ENCODE measurements around the gene COX14.
"Not testable (repeated sequence)": the region's sequence is repeated elsewhere in the genome, so short reads cannot be mapped to it uniquely, and the experiment has no call there.

COX14 gene

GRCh38 chr12:50077099-50077498 is 34.9 kb upstream of the COX14 start:
- Mint-ChIP-seq H3K27me3 (peaks cover 35% of the 10 kb centered on the region), H3K27ac (no peak overlapping the region), H3K4me3 (no peak overlapping the region), H3K36me3 (no peaks in the 10 kb centered on the region), H3K4me1 (no peaks in the 10 kb centered on the region), H3K9me3 (no peaks in the 10 kb centered on the region)
- CTCF ChIA-PET = interaction anchor here (0.9 to 13.7 kb wide), 5 partner anchors 8 to 110 kb away, joined by 3 to 232 read pairs (median 5); partner anchors contain the start of gene SMARCD1
- DNase-seq = no peak

GRCh38 chr12:50078281-50078680 is 33.8 kb upstream of the COX14 start:
- Mint-ChIP-seq H3K4me3 (no peak overlapping the region), H3K27ac (no peak overlapping the region), H3K27me3 (peaks cover 31% of the 10 kb centered on the region), H3K36me3 (no peaks in the 10 kb centered on the region), H3K4me1 (no peaks in the 10 kb centered on the region), H3K9me3 (no peaks in the 10 kb centered on the region)
- DNase-seq = no peak
- CTCF ChIA-PET = interaction anchor here (0.7 to 1.5 kb wide), 2 partner anchors 33 to 206 kb away, joined by 3 to 6 read pairs; partner anchors contain the start of gene COX14

- no peak for DNase-seq
- Mint-ChIP-seq H3K36me3 (no peaks in the 10 kb centered on the region), H3K4me1 (peaks cover 7% of the 10 kb centered on the region), H3K27me3 (peaks cover 30% of the 10 kb centered on the region), H3K4me3 (no peak overlapping the region), H3K9me3 (no peaks in the 10 kb centered on the region), H3K27ac (no peak overlapping the region)
- CTCF ChIA-PET = interaction anchor here (1.2 kb wide), 1 partner anchor 40 kb away, joined by 3 read pairs; no protein-coding TSS in a partner anchor
These were observed 32.3 kb upstream of the COX14 start for GRCh38 chr12:50079771-50080170.

GRCh38 chr12:50081096-50081808 is 30.8 kb upstream of the COX14 start:
- Mint-ChIP-seq H3K27me3 (peaks cover 20% of the 10 kb centered on the region), H3K4me1 (peaks cover 17% of the 10 kb centered on the region), H3K36me3 (no peaks in the 10 kb centered on the region), H3K9me3 (no peaks in the 10 kb centered on the region), H3K4me3 (no peak overlapping the region), H3K27ac (no peak overlapping the region)
- CTCF ChIA-PET = interaction anchor here (1.0 to 3.4 kb wide), 3 partner anchors 11 to 114 kb away, joined by 3 to 21 read pairs (median 7); no protein-coding TSS in a partner anchor
- no peak for DNase-seq

- Mint-ChIP-seq H3K9me3 (no peaks in the 10 kb centered on the region), H3K36me3 (peaks cover 7% of the 10 kb centered on the region), H3K4me1 (peaks cover 25% of the 10 kb centered on the region), H3K27me3 (peaks cover 16% of the 10 kb centered on the region), H3K27ac (no peak overlapping the region), H3K4me3 (no peak overlapping the region)
- CTCF ChIA-PET = interaction anchor here (0.9 to 5.6 kb wide), 7 partner anchors 8 to 116 kb away, joined by 3 to 40 read pairs (median 7); partner anchors contain the start of gene COX14
- DNase-seq = no peak
These were observed 29.4 kb upstream of the COX14 start for GRCh38 chr12:50082644-50083043.

GRCh38 chr12:50083301-50083700 is 28.7 kb upstream of the COX14 start:
- Mint-ChIP-seq H3K9me3 (no peaks in the 10 kb centered on the region), H3K4me3 (peak overlapping the region; percentile 55), H3K27ac (peak overlapping the region; percentile 64), H3K4me1 (peaks cover 25% of the 10 kb centered on the region), H3K27me3 (peaks cover 9% of the 10 kb centered on the region), H3K36me3 (peaks cover 7% of the 10 kb centered on the region)
- CTCF ChIA-PET = interaction anchor here (0.9 to 5.6 kb wide), 6 partner anchors 9 to 93 kb away, joined by 3 to 40 read pairs (median 12); partner anchors contain the start of genes COX14 and GPD1
- DNase-seq = no peak

GRCh38 chr12:50084409-50084774 is 27.6 kb upstream of the COX14 start:
- Mint-ChIP-seq H3K4me1 (peaks cover 30% of the 10 kb centered on the region), H3K27ac (peak overlapping the region; percentile 95), H3K4me3 (peak overlapping the region; percentile 92)
- not testable (repeated sequence) for H3K27me3 Mint-ChIP-seq, DNase-seq, H3K36me3 Mint-ChIP-seq, H3K9me3 Mint-ChIP-seq
- CTCF ChIA-PET = interaction anchor here (0.8 to 5.6 kb wide), 11 partner anchors 8 to 117 kb away, joined by 3 to 40 read pairs (median 5); partner anchors contain the start of genes COX14 and GPD1

- Mint-ChIP-seq H3K27ac (peak within 1 kb of the TSS; percentile 95), H3K9me3 (no peaks in the 10 kb centered on the region), H3K4me3 (peak within 1 kb of the TSS; percentile 92), H3K4me1 (peaks cover 30% of the 10 kb centered on the region), H3K27me3 (peaks cover 6% of the 10 kb centered on the region), H3K36me3 (peaks cover 12% of the 10 kb centered on the region)
- DNase-seq = peak; percentile 88
- CTCF ChIA-PET = interaction anchor here (0.8 to 5.6 kb wide), 13 partner anchors 9 to 117 kb away, joined by 3 to 40 read pairs (median 5); partner anchors contain the start of genes COX14 and GPD1
These were observed 27.0 kb upstream of the COX14 start, which contains the start of gene SMARCD1 for GRCh38 chr12:50084775-50085614. Gene SMARCD1, plus strand, starts transcription at chr12:50085342. Its CDS starts 28 bp downstream, at chr12:50085370.

- Mint-ChIP-seq H3K36me3 (peaks cover 16% of the 10 kb centered on the region), H3K27me3 (peaks cover 6% of the 10 kb centered on the region), H3K27ac (peak overlapping the region; percentile 86), H3K4me3 (peak overlapping the region; percentile 92), H3K9me3 (no peaks in the 10 kb centered on the region), H3K4me1 (peaks cover 30% of the 10 kb centered on the region)
- CTCF ChIA-PET = interaction anchor here (0.8 to 5.6 kb wide), 11 partner anchors 9 to 308 kb away, joined by 3 to 40 read pairs (median 5); partner anchors contain the start of gene COX14
- no peak for DNase-seq
These were observed 26.4 kb upstream of the COX14 start for GRCh38 chr12:50085615-50086072.

- Mint-ChIP-seq H3K4me3 (peak overlapping the region; percentile 92), H3K36me3 (peaks cover 19% of the 10 kb centered on the region), H3K27ac (peak overlapping the region; percentile 86), H3K4me1 (peaks cover 30% of the 10 kb centered on the region), H3K27me3 (peaks cover 6% of the 10 kb centered on the region), H3K9me3 (no peaks in the 10 kb centered on the region)
- CTCF ChIA-PET = interaction anchor here (0.8 to 5.6 kb wide), 7 partner anchors 12 to 309 kb away, joined by 3 to 40 read pairs (median 8); partner anchors contain the start of genes CERS5 and COX14
- DNase-seq = peak; percentile 30
These were observed 25.9 kb upstream of the COX14 start for GRCh38 chr12:50086148-50086547.

GRCh38 chr12:50087151-50087550 is 24.9 kb upstream of the COX14 start:
- Mint-ChIP-seq H3K9me3 (no peaks in the 10 kb centered on the region), H3K27ac (peak overlapping the region; percentile 35), H3K4me3 (no peak overlapping the region), H3K4me1 (peaks cover 30% of the 10 kb centered on the region), H3K27me3 (no peaks in the 10 kb centered on the region), H3K36me3 (peaks cover 24% of the 10 kb centered on the region)
- CTCF ChIA-PET = interaction anchor here (0.7 to 5.6 kb wide), 10 partner anchors 13 to 89 kb away, joined by 3 to 20 read pairs (median 4); partner anchors contain the start of genes CERS5 and COX14
- DNase-seq = no peak

GRCh38 chr12:50087995-50088394 is 24.0 kb upstream of the COX14 start:
- DNase-seq = no peak
- CTCF ChIA-PET = interaction anchor here (0.5 to 5.6 kb wide), 12 partner anchors 12 to 555 kb away, joined by 3 to 20 read pairs (median 4); partner anchors contain the start of gene COX14
- Mint-ChIP-seq H3K27me3 (no peaks in the 10 kb centered on the region), H3K27ac (no peak overlapping the region), H3K36me3 (peaks cover 24% of the 10 kb centered on the region), H3K9me3 (no peaks in the 10 kb centered on the region), H3K4me3 (no peak overlapping the region), H3K4me1 (peaks cover 30% of the 10 kb centered on the region)

GRCh38 chr12:50088577-50089335 is 23.3 kb upstream of the COX14 start:
- Mint-ChIP-seq H3K27ac (no peak overlapping the region), H3K27me3 (no peaks in the 10 kb centered on the region), H3K4me3 (no peak overlapping the region), H3K9me3 (no peaks in the 10 kb centered on the region), H3K4me1 (peaks cover 26% of the 10 kb centered on the region), H3K36me3 (peaks cover 27% of the 10 kb centered on the region)
- CTCF ChIA-PET = interaction anchor here (1.0 to 5.6 kb wide), 17 partner anchors 12 to 121 kb away, joined by 3 to 20 read pairs (median 4); partner anchors contain the start of genes COX14 and GPD1
- DNase-seq = peak; percentile 72
